ENCODE data around the gene SLC7A8.

The SLC7A8 gene

DNA sequence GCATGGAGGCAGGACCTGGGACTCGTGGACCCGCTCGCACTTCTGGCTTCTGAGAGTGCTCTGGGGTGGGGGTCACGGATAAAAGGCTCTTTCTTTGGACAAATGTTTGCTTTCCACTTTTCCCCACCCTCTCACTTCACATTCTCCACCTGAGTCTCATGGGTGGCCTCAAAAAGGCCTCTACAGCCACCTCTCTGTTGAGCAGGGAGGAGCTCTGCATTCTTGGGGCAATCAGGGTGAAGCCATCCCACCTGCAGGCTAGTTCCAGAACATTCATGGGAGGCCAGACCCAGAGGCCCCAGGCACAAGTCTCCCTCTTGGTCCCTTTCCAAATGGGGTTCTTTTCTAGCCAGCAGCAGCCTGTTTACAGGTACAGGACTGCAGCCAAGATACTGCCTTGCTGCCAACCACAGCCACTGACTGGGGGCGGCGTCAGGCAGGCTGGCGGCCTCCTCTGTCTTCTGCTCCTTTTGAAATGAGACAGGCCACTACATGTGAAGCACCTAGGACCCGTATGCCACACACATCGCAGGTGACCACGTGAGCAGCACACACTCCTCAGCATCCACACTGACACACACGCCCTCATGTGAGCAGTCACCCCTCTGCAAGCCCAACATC, 46.2 kb downstream of the SLC7A8 start:
- TF ChIP-seq, protein P1, sequence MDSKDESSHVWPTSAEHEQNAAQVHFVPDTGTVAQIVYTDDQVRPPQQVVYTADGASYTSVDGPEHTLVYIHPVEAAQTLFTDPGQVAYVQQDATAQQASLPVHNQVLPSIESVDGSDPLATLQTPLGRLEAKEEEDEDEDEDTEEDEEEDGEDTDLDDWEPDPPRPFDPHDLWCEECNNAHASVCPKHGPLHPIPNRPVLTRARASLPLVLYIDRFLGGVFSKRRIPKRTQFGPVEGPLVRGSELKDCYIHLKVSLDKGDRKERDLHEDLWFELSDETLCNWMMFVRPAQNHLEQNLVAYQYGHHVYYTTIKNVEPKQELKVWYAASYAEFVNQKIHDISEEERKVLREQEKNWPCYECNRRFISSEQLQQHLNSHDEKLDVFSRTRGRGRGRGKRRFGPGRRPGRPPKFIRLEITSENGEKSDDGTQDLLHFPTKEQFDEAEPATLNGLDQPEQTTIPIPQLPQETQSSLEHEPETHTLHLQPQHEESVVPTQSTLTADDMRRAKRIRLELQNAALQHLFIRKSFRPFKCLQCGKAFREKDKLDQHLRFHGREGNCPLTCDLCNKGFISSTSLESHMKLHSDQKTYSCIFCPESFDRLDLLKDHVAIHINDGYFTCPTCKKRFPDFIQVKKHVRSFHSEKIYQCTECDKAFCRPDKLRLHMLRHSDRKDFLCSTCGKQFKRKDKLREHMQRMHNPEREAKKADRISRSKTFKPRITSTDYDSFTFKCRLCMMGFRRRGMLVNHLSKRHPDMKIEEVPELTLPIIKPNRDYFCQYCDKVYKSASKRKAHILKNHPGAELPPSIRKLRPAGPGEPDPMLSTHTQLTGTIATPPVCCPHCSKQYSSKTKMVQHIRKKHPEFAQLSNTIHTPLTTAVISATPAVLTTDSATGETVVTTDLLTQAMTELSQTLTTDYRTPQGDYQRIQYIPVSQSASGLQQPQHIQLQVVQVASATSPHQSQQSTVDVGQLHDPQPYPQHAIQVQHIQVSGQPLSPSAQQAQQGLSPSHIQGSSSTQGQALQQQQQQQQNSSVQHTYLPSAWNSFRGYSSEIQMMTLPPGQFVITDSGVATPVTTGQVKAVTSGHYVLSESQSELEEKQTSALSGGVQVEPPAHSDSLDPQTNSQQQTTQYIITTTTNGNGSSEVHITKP (tag by site-specific recombination; IDR thresholded peaks at IDR 0.05), result peak; percentile 37; the same call in 1 of the 2 replicates
- TF ChIP-seq SP7 (tag by site-specific recombination; IDR thresholded peaks at IDR 0.05), result no peak
- CTCF ChIA-PET, result interaction anchor here (0.5 to 1.3 kb wide), 4 partner anchors 16 to 225 kb away, joined by 3 to 4 read pairs (median 3); no protein-coding TSS in a partner anchor
- POLR2A ChIA-PET, result no interaction called here
- 0 out of 2 replicates have a peak, but pooled peaks cover 2% of the 10 kb centered on the region for H3K4me1 ChIP-seq (ENCODE audit: control insufficient read depth, insufficient read depth, low read length)
- H3K27ac ChIP-seq (ENCODE audit: extremely low read depth, low read depth, low read length), result no peak overlapping the region
- no peak overlapping the region for H3K4me3 ChIP-seq (ENCODE audit: low read depth, low read length)
- H3K9me3 ChIP-seq (ENCODE audit: control insufficient read depth, insufficient read depth, low read depth, low read length), result no peaks in the 10 kb centered on the region
- peaks cover 0 to 8% of the 10 kb centered on the region in 2 experiments; a peak in 2 of 3 replicates for H3K36me3 ChIP-seq (ENCODE audit: control insufficient read depth in 2 of 2, insufficient read depth in 1 of 2, low read length in 2 of 2)

DNA sequence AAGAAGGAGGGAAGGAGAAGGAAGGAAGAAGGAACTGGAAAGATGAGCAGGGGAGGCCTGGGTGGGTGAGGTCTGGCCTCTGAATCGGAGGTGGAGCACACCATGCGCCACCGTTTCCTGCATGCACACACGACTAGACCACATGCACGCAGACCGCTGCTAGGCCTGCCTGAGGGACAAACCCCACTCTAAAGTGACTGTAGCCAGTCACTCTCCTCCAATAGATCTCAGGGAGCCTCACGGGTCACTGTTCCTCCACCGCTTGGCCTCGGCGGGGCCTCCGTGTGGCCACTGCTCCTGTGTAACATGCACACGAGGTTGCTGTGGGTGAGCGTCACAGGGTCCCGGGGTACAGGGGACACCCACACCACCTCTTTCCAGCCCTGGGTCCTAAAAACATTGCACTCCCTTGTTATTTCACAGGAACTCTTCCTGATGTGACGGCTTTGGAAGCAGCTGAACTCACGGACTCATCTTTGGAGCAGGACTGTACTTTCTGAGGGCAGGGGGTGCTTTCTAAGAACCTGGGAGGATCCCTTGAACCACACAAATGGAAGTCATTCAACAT, 46.8 kb downstream of the SLC7A8 start:
- ChIA-PET POLR2A (no interaction called here), CTCF (interaction anchor here (0.5 to 1.8 kb wide), 4 partner anchors 16 to 378 kb away, joined by 3 to 12 read pairs (median 4); no protein-coding TSS in a partner anchor)
- Histone ChIP-seq H3K4me3 (ENCODE audit: low read depth, low read length) (no peak overlapping the region), H3K36me3 (ENCODE audit: control insufficient read depth in 2 of 2, insufficient read depth in 1 of 2, low read length in 2 of 2) (peaks cover 0 to 8% of the 10 kb centered on the region in 2 experiments; a peak in 2 of 3 replicates), H3K4me1 (ENCODE audit: control insufficient read depth, insufficient read depth, low read length) (no peaks in the 10 kb centered on the region), H3K27ac (ENCODE audit: extremely low read depth, low read depth, low read length) (no peak overlapping the region), H3K9me3 (ENCODE audit: control insufficient read depth, insufficient read depth, low read depth, low read length) (no peaks in the 10 kb centered on the region)
- no peak for TF ChIP-seq ZNF37A (tag by site-specific recombination; IDR thresholded peaks at IDR 0.05)
- no peak for TF ChIP-seq ZNF157 (tag by site-specific recombination; IDR thresholded peaks at IDR 0.05)
- no peak for TF ChIP-seq CTCF (tag by site-specific recombination; IDR thresholded peaks at IDR 0.05)

DNA sequence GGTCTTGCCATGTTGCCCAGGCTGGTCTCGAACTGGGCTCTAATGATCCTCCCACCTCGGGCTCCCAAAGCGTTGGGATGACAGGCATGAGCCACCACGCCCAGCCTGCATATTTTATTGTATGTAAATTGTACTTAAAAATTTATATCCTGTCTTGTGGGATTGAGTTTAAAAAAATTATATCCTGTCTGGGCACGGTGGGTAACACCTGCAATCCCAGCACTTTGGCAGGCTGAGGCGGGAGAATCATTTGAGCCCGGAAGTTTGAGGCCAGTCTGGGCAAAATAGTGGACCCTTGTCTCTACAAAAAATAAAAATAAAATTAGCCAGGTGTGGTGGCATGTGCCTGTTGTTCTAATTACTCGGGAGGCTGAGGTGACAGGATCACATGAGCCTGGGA, 50.5 kb downstream of the SLC7A8 start:
- ChIA-PET POLR2A (no interaction called here), CTCF (interaction anchor here (0.5 kb wide), 1 partner anchor 50 kb away, joined by 3 read pairs; no protein-coding TSS in a partner anchor)
- Histone ChIP-seq H3K36me3 (ENCODE audit: control insufficient read depth in 2 of 2, insufficient read depth in 1 of 2, low read length in 2 of 2) (peaks cover 0 to 6% of the 10 kb centered on the region in 2 experiments; a peak in 2 of 3 replicates), H3K9me3 (ENCODE audit: control insufficient read depth, insufficient read depth, low read depth, low read length) (no peaks in the 10 kb centered on the region), H3K4me1 (ENCODE audit: control insufficient read depth, insufficient read depth, low read length) (no peaks in the 10 kb centered on the region), H3K4me3 (ENCODE audit: low read depth, low read length) (no peak overlapping the region), H3K27ac (ENCODE audit: extremely low read depth, low read depth, low read length) (no peak overlapping the region)
- TF ChIP-seq TSHZ1 (tag by site-specific recombination; IDR thresholded peaks at IDR 0.05; ENCODE audit: borderline replicate concordance), result no peak
- no peak for TF ChIP-seq ZNF645 (tag by site-specific recombination; IDR thresholded peaks at IDR 0.05)
- no peak for TF ChIP-seq ZNF24 (tag by site-specific recombination; IDR thresholded peaks at IDR 0.05)
- no peak for TF ChIP-seq KLF8 (tag by site-specific recombination; IDR thresholded peaks at IDR 0.05)
- no peak for TF ChIP-seq ZNF664 (tag by site-specific recombination; IDR thresholded peaks at IDR 0.05)
- TF ChIP-seq TCF7L2 (IDR thresholded peaks at IDR 0.05; ENCODE audit: borderline replicate concordance, low read depth, low read length), result no peak
- TF ChIP-seq PATZ1 (tag by site-specific recombination; IDR thresholded peaks at IDR 0.05), result no peak
- TF ChIP-seq ZNF266 (tag by site-specific recombination; IDR thresholded peaks at IDR 0.05; ENCODE audit: low read depth), result no peak
- TF ChIP-seq ZNF514 (tag by site-specific recombination; IDR thresholded peaks at IDR 0.05), result no peak
- TF ChIP-seq ZNF785 (tag by site-specific recombination; IDR thresholded peaks at IDR 0.05), result no peak
- no peak for TF ChIP-seq ZNF302 (tag by site-specific recombination; IDR thresholded peaks at IDR 0.05; ENCODE audit: low read depth)
- no peak for TF ChIP-seq ZBTB48 (tag by site-specific recombination; IDR thresholded peaks at IDR 0.05)
- no peak for TF ChIP-seq ZNF114 (tag by site-specific recombination; IDR thresholded peaks at IDR 0.05)
